Stomach (tissue), 9 donors: ENCODE results near the gene TULP1. TPM values are rescaled to one million over a fixed set of nuclear protein-coding genes. Genes with fewer than 3 reads are reported as not detected.

Source experiments
- DNase-seq, 2 donors: peaks; one replicate each; pipeline versions ENCODE4 v3.0.0 to v3.0.0-alpha.2; 2013 to 2019
- H3K27ac ChIP-seq, 5 donors: fragments of 200-600 bp in 4 of 5; sonication (generic) in 4 of 5; one replicate each; pipeline ENCODE4 v1.5.1; 2013 to 2019; ENCODE audit warnings: mild to moderate bottlenecking in 1 of 5, moderate library complexity in 1 of 5
- H3K27me3 ChIP-seq, 3 donors: fragments of 200-600 bp; sonication (generic); one replicate each; pipeline ENCODE4 v1.5.1; 2017 to 2019; ENCODE audit warnings: mixed run types in 1 of 3
- H3K36me3 ChIP-seq, 4 donors: fragments of 200-600 bp; sonication (generic); 1 replicate in 3 of 4; 2 replicates in 1 of 4; pipeline ENCODE4 v1.5.1; 2016 to 2019
- H3K4me1 ChIP-seq, 4 donors: fragments of 200-600 bp; sonication (generic); one replicate each; pipeline ENCODE4 v1.5.1; 2016 to 2019
- H3K4me3 ChIP-seq, 4 donors: fragments of 200-600 bp; sonication (generic) in 3 of 4; one replicate each; pipeline ENCODE4 v1.5.1; 2016 to 2019; ENCODE audit warnings: mild to moderate bottlenecking in 1 of 4
- H3K9me3 ChIP-seq, 4 donors: fragments of 200-600 bp; sonication (generic); one replicate each; pipeline ENCODE4 v1.5.1; 2016 to 2019
- CTCF ChIP-seq, 7 experiments: fragments of 450-650 bp in 4 of 7; fragments of 200-600 bp in 3 of 7; sonication (generic) in 3 of 7; IDR thresholded peaks; one replicate each; pipeline ENCODE4 v1.5.1; 2016 to 2019; ENCODE audit warnings: antibody characterized with exemption in 7 of 7, control low read depth in 2 of 7, mild to moderate bottlenecking in 1 of 7
- EP300 ChIP-seq: sonication (generic); formaldehyde crosslinking; IDR thresholded peaks from one replicate; pipeline ENCODE4 v1.6.1; 2017; ENCODE audit warnings: antibody characterized with exemption
- POLR2A ChIP-seq, 4 donors: fragments of 450-650 bp; IDR thresholded peaks; one replicate each; pipeline ENCODE4 v1.6.1; 2016; ENCODE audit warnings: antibody characterized with exemption in 4 of 4, control low read depth in 2 of 4, mild to moderate bottlenecking in 1 of 4, moderate library complexity in 1 of 4
- POLR2AphosphoS5 ChIP-seq, 3 donors: sonication (generic); formaldehyde crosslinking; IDR thresholded peaks; one replicate each; pipeline ENCODE4 v1.6.1; 2016; ENCODE audit warnings: antibody characterized with exemption in 3 of 3
- WGBS, 5 donors: extraction: QIAGEN DNeasy Blood & Tissue Kit in 3 of 5; methylation state at CpG; one replicate each; pipeline versions ENCODE4 v1.1.5 to v1.1.7; 2013 to 2018; 5-methylcytosine and 5-hydroxymethylcytosine counted together
- intact Hi-C: fragments of 100-400 bp; cut with DNase I; formaldehyde crosslinking; loops from one replicate; pipeline ENCODE4 v1.15.1; 2023; ENCODE audit warnings: low total_unique reads
- polyA plus RNA-seq, 3 donors: library from polyadenylated mRNA; stranded (reverse); fragments of 200-250 nt; gene quantifications; one replicate each; pipeline ENCODE4 v1.2.3, GENCODE V29; 2013
- total RNA-seq, 5 donors: library from RNA; depleted of rRNA; stranded (reverse); fragments of >200 nt; gene quantifications; one replicate each; pipeline versions ENCODE4 v1.1.0 to v1.2.3, GENCODE V29; 2014 to 2016
- donor health status: healthy with polysubstance abuse.
- donor health status: Bipolar disorder and iron deficiency.
- donor health status: healthy.

TULP1 gene
- total and polyA plus RNA-seq, 8 donors: 0.05 TPM; not detected in 7

- WGBS, 5 donors: 88 to 100% (median 95%) methylated on average over 1 of the region's 1 CpG
- no peak for DNase-seq
- Histone ChIP-seq H3K4me3 (no peak overlapping the region), H3K27me3 (no peaks in the 10 kb centered on the region), H3K27ac (no peak overlapping the region), H3K9me3 (no peaks in the 10 kb centered on the region), H3K4me1 (peaks cover 15 to 27% (median 21%) of the 10 kb centered on the region in 4 donors), H3K36me3 (peaks cover 8 to 45% (median 32%) of the 10 kb centered on the region in 4 donors)
- intact Hi-C loops: no loop called here
- TF ChIP-seq CTCF (IDR thresholded peaks at IDR 0.05) (no peak), POLR2AphosphoS5 (IDR thresholded peaks at IDR 0.05) (no peak), POLR2A (IDR thresholded peaks at IDR 0.05) (no peak), EP300 (no peak)
These were observed 47.0 kb downstream of the TULP1 start for GRCh38 chr6:35465646-35466045.

GRCh38 chr6:35463292-35463691 lies 49.4 kb downstream of the TULP1 start:
- DNase-seq: no peak
- no peaks in the 10 kb centered on the region for H3K9me3 ChIP-seq
- intact Hi-C loops: no loop called here
- H3K4me1 ChIP-seq: peaks cover 0 to 9% (median 6%) of the 10 kb centered on the region in 4 donors
- WGBS, 5 donors: 75 to 81% (median 77%) methylated on average over 4 of the region's 4 CpGs
- peaks cover 3 to 57% (median 35%) of the 10 kb centered on the region in 4 donors for H3K36me3 ChIP-seq
- no peaks in the 10 kb centered on the region for H3K27me3 ChIP-seq
- no peak for TF ChIP-seq POLR2A (IDR thresholded peaks at IDR 0.05)
- no peak overlapping the region for H3K4me3 ChIP-seq
- H3K27ac ChIP-seq: no peak overlapping the region

- Histone ChIP-seq H3K27me3 (no peaks in the 10 kb centered on the region), H3K9me3 (no peaks in the 10 kb centered on the region), H3K36me3 (peaks cover 3 to 75% (median 49%) of the 10 kb centered on the region in 4 donors), H3K4me1 (no peaks in the 10 kb centered on the region), H3K27ac (no peak overlapping the region), H3K4me3 (no peak overlapping the region)
- TF ChIP-seq POLR2AphosphoS5 (IDR thresholded peaks at IDR 0.05): no peak
- intact Hi-C loops: no loop called here
- no peak for DNase-seq
- 52 to 91% (median 84%) methylated on average over 3 of the region's 3 CpGs for WGBS, 5 donors
These were observed 51.4 kb downstream of the TULP1 start for GRCh38 chr6:35461270-35461669.

GRCh38 chr6:35457907-35458306 lies 54.8 kb downstream of the TULP1 start:
- DNase-seq: no peak
- H3K4me3 ChIP-seq: no peak overlapping the region
- intact Hi-C loops: no loop called here
- H3K27ac ChIP-seq: no peak overlapping the region
- no peaks in the 10 kb centered on the region for H3K9me3 ChIP-seq
- no peaks in the 10 kb centered on the region for H3K27me3 ChIP-seq
- TF ChIP-seq POLR2A (IDR thresholded peaks at IDR 0.05): no peak
- TF ChIP-seq CTCF (IDR thresholded peaks at IDR 0.05): no peak
- TF ChIP-seq POLR2AphosphoS5 (IDR thresholded peaks at IDR 0.05): no peak
- no peak for TF ChIP-seq EP300
- H3K36me3 ChIP-seq: peaks cover 3 to 72% (median 51%) of the 10 kb centered on the region in 4 donors
- peaks cover 6 to 20% (median 13%) of the 10 kb centered on the region in 4 donors for H3K4me1 ChIP-seq
- WGBS, 5 donors: 53 to 69% (median 59%) methylated on average over 4 of the region's 4 CpGs

- no peak overlapping the region for H3K27ac ChIP-seq
- H3K4me1 ChIP-seq: peaks cover 15 to 32% (median 25%) of the 10 kb centered on the region in 4 donors
- no peak for DNase-seq
- H3K36me3 ChIP-seq: peaks cover 2 to 41% (median 31%) of the 10 kb centered on the region in 4 donors
- H3K4me3 ChIP-seq: no peak overlapping the region
- 84 to 95% (median 94%) methylated on average over 9 of the region's 9 CpGs for WGBS, 5 donors
- H3K27me3 ChIP-seq: no peaks in the 10 kb centered on the region
- intact Hi-C loops: loop anchor here (5.0 kb wide), 2 partner anchors 112 to 157 kb away; partner anchors contain the start of genes DEF6 and PPARD
- TF ChIP-seq EP300 (no peak), POLR2AphosphoS5 (IDR thresholded peaks at IDR 0.05) (no peak), CTCF (IDR thresholded peaks at IDR 0.05) (no peak), POLR2A (IDR thresholded peaks at IDR 0.05) (no peak)
- no peaks in the 10 kb centered on the region for H3K9me3 ChIP-seq
These were observed 58.1 kb downstream of the TULP1 start for GRCh38 chr6:35454391-35455110.
